ENCODE results near the gene GTF2H3. TPM values are rescaled to one million over a fixed set of nuclear protein-coding genes. Genes with fewer than 3 reads are reported as not detected.
"Not testable (repeated sequence)": the region's sequence is repeated elsewhere in the genome, so short reads cannot be mapped to it uniquely, and the experiment has no call there.

The GTF2H3 gene
- 10 to 100 TPM; 77.4 to 81.9 TPM for total RNA-seq

- ChIA-PET CTCF (no interaction called here), POLR2A (interaction anchor here (0.6 kb wide), 1 partner anchor 1179 kb away, joined by 3 read pairs; no protein-coding TSS in a partner anchor)
Observed at GRCh38 chr12:123633379-123634141, at the start of gene GTF2H3, which contains the start of gene EIF2B1. TSS of gene GTF2H3 (plus strand) at chr12:123633829. CDS start at chr12:123633860, 31 bp downstream. TSS of gene EIF2B1 (minus strand) at chr12:123633686. CDS start at chr12:123633557, 129 bp downstream.

GRCh38 chr12:123591702-123592481 is 41.7 kb upstream of the GTF2H3 start:
- CTCF ChIA-PET: interaction anchor here (1.8 kb wide), 1 partner anchor 10 kb away, joined by 6 read pairs; no protein-coding TSS in a partner anchor
- POLR2A ChIA-PET: interaction anchor here (0.6 to 1.6 kb wide), 2 partner anchors 10 to 118 kb away, joined by 3 to 4 read pairs; partner anchors contain the start of gene DDX55

GRCh38 chr12:123595729-123596128 is 37.9 kb upstream of the GTF2H3 start:
- CTCF ChIA-PET: no interaction called here
- POLR2A ChIA-PET: no interaction called here

- CTCF ChIA-PET: interaction anchor here (0.6 kb wide), 1 partner anchor 89 kb away, joined by 3 read pairs; no protein-coding TSS in a partner anchor
Observed at GRCh38 chr12:123597100-123597499, 36.5 kb upstream of the GTF2H3 start.

GRCh38 chr12:123598522-123598921 is 35.1 kb upstream of the GTF2H3 start:
- CTCF ChIA-PET: interaction anchor here (1.1 kb wide), 1 partner anchor 17 kb away, joined by 4 read pairs; no protein-coding TSS in a partner anchor
- POLR2A ChIA-PET: no interaction called here

More at GRCh38 chr12:123597100-123597499, 36.5 kb upstream of the GTF2H3 start:
- POLR2A ChIA-PET: no interaction called here

- POLR2A ChIA-PET: no interaction called here
- CTCF ChIA-PET: interaction anchor here (1.1 kb wide), 1 partner anchor 18 kb away, joined by 4 read pairs; no protein-coding TSS in a partner anchor
Observed at GRCh38 chr12:123599310-123599709, 34.3 kb upstream of the GTF2H3 start.

- CTCF ChIA-PET: interaction anchor here (0.7 to 1.1 kb wide), 2 partner anchors 9 to 216 kb away, joined by 3 read pairs; partner anchors contain the start of gene KMT5A
- POLR2A ChIA-PET: no interaction called here
Observed at GRCh38 chr12:123599721-123600120, 33.9 kb upstream of the GTF2H3 start.

- POLR2A ChIA-PET: interaction anchor here (1.3 to 1.4 kb wide), 2 partner anchors 10 to 14 kb away, joined by 3 read pairs; no protein-coding TSS in a partner anchor
- CTCF ChIA-PET: interaction anchor here (0.5 to 1.3 kb wide), 9 partner anchors 16 to 364 kb away, joined by 3 to 6 read pairs (median 3); partner anchors contain the start of genes SBNO1 and TMED2
Observed at GRCh38 chr12:123601602-123602489, 31.8 kb upstream of the GTF2H3 start, which contains the start of gene DDX55. TSS of gene DDX55 (plus strand) at chr12:123602099. CDS start at chr12:123602149, 50 bp downstream.

- ChIA-PET POLR2A (interaction anchor here (1.3 to 1.4 kb wide), 2 partner anchors 11 to 15 kb away, joined by 3 read pairs; no protein-coding TSS in a partner anchor), CTCF (interaction anchor here (0.8 to 1.3 kb wide), 5 partner anchors 18 to 365 kb away, joined by 3 to 6 read pairs (median 3); partner anchors contain the start of genes SBNO1 and TMED2)
Observed at GRCh38 chr12:123602651-123603195, 30.9 kb upstream of the GTF2H3 start.

- POLR2A ChIA-PET: not testable (repeated sequence)
- CTCF ChIA-PET: interaction anchor here (0.9 kb wide), 1 partner anchor 14 kb away, joined by 3 read pairs; no protein-coding TSS in a partner anchor
Observed at GRCh38 chr12:123603495-123603894, 30.1 kb upstream of the GTF2H3 start.

GRCh38 chr12:123607756-123608155 is 25.9 kb upstream of the GTF2H3 start:
- ChIA-PET POLR2A (no interaction called here), CTCF (no interaction called here)

- ChIA-PET CTCF (no interaction called here), POLR2A (no interaction called here)
Observed at GRCh38 chr12:123608182-123608581, 25.4 kb upstream of the GTF2H3 start.

GRCh38 chr12:123614110-123614509 is 19.5 kb upstream of the GTF2H3 start:
- ChIA-PET POLR2A (no interaction called here), CTCF (interaction anchor here (0.6 kb wide), 1 partner anchor 336 kb away, joined by 3 read pairs; no protein-coding TSS in a partner anchor)

- CTCF ChIA-PET: no interaction called here
- POLR2A ChIA-PET: interaction anchor here (0.5 kb wide), 1 partner anchor 8 kb away, joined by 3 read pairs; no protein-coding TSS in a partner anchor
Observed at GRCh38 chr12:123614531-123614930, 19.1 kb upstream of the GTF2H3 start.

- POLR2A ChIA-PET: interaction anchor here (0.7 to 0.9 kb wide), 3 partner anchors 15 to 106 kb away, joined by 6 to 8 read pairs (median 6); no protein-coding TSS in a partner anchor
- CTCF ChIA-PET: interaction anchor here (1.0 to 1.4 kb wide), 2 partner anchors 13 to 15 kb away, joined by 3 read pairs; partner anchors contain the start of gene DDX55
Observed at GRCh38 chr12:123617144-123617543, 16.5 kb upstream of the GTF2H3 start.

- POLR2A ChIA-PET: interaction anchor here (0.7 to 0.9 kb wide), 3 partner anchors 14 to 105 kb away, joined by 6 to 8 read pairs (median 6); no protein-coding TSS in a partner anchor
- CTCF ChIA-PET: interaction anchor here (1.0 to 1.4 kb wide), 2 partner anchors 14 to 16 kb away, joined by 3 read pairs; partner anchors contain the start of gene DDX55
Observed at GRCh38 chr12:123617580-123617979, 16.0 kb upstream of the GTF2H3 start.

GRCh38 chr12:123621101-123621500 is 12.5 kb upstream of the GTF2H3 start:
- POLR2A ChIA-PET: interaction anchor here (0.8 kb wide), 1 partner anchor 93 kb away, joined by 3 read pairs; no protein-coding TSS in a partner anchor
- CTCF ChIA-PET: interaction anchor here (0.6 to 1.5 kb wide), 5 partner anchors 9 to 1713 kb away, joined by 3 to 5 read pairs (median 3); partner anchors contain the start of gene DDX55

Data from activated CD8-positive, alpha-beta memory T cell treated with anti-CD3 and anti-CD28 coated beads for 36 hours (primary cell).